ENCODE results near the gene HLA-DPA1.

DNA sequence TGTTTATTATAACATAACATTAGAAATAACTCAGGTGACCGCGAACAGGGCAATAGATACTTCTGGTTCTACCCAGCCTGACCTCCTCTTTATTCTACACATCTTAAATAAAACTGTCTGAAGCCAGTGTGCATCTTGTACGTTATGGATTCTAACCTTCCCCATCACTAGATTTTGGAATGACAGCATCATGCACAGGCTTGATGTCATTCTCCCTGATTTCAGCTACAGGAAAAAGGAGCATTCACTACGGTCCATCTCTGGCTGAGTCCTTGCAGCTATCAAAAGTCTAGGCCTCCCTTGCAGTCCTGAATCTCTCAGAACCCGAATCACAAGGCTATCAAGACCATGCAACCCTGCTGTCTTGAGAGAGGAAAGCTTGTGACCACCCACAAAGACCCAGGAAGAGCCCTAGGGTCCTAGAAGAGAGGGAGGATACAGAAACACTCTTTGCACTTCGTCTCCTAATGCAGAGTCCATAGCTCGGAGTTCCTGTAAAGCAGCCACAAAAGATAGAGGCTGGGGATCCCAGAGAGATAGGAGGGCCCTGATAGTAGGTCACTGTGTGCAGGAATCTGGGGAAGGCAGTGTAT lies 845 bp downstream of the HLA-DPA1 start:
- TF ChIP-seq, protein P1, sequence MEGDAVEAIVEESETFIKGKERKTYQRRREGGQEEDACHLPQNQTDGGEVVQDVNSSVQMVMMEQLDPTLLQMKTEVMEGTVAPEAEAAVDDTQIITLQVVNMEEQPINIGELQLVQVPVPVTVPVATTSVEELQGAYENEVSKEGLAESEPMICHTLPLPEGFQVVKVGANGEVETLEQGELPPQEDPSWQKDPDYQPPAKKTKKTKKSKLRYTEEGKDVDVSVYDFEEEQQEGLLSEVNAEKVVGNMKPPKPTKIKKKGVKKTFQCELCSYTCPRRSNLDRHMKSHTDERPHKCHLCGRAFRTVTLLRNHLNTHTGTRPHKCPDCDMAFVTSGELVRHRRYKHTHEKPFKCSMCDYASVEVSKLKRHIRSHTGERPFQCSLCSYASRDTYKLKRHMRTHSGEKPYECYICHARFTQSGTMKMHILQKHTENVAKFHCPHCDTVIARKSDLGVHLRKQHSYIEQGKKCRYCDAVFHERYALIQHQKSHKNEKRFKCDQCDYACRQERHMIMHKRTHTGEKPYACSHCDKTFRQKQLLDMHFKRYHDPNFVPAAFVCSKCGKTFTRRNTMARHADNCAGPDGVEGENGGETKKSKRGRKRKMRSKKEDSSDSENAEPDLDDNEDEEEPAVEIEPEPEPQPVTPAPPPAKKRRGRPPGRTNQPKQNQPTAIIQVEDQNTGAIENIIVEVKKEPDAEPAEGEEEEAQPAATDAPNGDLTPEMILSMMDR (IDR thresholded peaks at IDR 0.05; ENCODE audit: borderline replicate concordance, extremely low read depth, low read length, poor library complexity, severe bottlenecking), result no peak
- no peak for TF ChIP-seq EZH2 (IDR thresholded peaks at IDR 0.05; ENCODE audit: borderline replicate concordance, low read depth, low read length, severe bottlenecking)

All from DND-41 (cell line).